ENCODE measurements around the gene TENM3. TPM values are rescaled to one million over a fixed set of nuclear protein-coding genes. Genes with fewer than 3 reads are reported as not detected.

The TENM3 gene
- total RNA-seq, 1 experiment from 2014 or later, result not detected

DNA sequence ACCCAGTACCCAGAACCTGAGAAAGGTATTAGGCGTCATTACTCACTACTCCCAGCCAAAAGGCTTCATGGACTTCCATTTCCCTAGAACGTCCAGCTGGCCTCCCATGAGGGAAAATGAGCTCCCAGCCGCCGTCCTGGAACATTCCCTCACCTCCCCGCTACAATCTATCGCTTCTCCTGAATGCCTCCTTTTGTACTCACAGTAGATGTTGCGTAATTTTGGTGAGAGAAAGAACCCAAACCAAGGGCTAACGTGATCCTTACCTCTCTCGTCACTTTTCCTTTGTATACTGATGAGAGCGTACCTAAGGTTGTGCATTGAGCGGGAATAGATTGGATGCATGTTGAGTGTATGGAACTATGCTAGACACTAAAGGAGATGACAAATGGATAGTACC, 161.9 kb downstream of the TENM3 start:
- no TSS peak for BruUV-seq (replicated peaks)
- no peak overlapping the region for H2AFZ ChIP-seq

DNA sequence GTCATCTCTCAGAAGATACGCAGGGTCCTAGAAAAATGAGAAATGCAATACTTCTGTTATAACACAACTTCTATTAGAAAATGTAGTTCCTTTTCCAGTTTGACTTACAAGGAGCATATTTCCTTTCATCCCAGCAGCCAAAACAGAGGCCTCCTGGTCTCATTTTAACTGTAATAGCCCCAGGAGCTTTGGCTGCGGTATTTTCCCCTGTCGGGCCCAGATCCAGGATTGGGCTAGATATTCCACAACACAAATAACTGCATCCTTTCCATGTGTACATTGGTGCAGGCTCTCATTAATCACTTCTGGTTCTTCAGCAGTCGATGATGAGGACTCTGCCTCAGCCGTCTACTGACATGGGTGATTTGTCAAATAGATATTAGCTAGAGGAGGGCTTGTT, 166.1 kb downstream of the TENM3 start:
- no peak for DNase-seq
- TF ChIP-seq, protein P1, sequence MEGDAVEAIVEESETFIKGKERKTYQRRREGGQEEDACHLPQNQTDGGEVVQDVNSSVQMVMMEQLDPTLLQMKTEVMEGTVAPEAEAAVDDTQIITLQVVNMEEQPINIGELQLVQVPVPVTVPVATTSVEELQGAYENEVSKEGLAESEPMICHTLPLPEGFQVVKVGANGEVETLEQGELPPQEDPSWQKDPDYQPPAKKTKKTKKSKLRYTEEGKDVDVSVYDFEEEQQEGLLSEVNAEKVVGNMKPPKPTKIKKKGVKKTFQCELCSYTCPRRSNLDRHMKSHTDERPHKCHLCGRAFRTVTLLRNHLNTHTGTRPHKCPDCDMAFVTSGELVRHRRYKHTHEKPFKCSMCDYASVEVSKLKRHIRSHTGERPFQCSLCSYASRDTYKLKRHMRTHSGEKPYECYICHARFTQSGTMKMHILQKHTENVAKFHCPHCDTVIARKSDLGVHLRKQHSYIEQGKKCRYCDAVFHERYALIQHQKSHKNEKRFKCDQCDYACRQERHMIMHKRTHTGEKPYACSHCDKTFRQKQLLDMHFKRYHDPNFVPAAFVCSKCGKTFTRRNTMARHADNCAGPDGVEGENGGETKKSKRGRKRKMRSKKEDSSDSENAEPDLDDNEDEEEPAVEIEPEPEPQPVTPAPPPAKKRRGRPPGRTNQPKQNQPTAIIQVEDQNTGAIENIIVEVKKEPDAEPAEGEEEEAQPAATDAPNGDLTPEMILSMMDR (conservative IDR thresholded peaks at IDR 0.05), result no peak
- no peaks in the 10 kb centered on the region for H4K20me1 ChIP-seq (ENCODE audit: insufficient read depth)
- H3K4me2 ChIP-seq, result no peak overlapping the region
- H3K9me3 ChIP-seq (ENCODE audit: insufficient read depth, low read depth), result no peaks in the 10 kb centered on the region
- H3K36me3 ChIP-seq (ENCODE audit: low read depth), result no peaks in the 10 kb centered on the region
- H3K4me1 ChIP-seq (replicated peaks; ENCODE audit: insufficient read depth), result no peaks in the 10 kb centered on the region
- H3K4me3 ChIP-seq, result no peak overlapping the region
- H3K27me3 ChIP-seq (ENCODE audit: insufficient read depth, low read depth), result peaks cover 15% of the 10 kb centered on the region
- CTCF ChIA-PET, result no interaction called here
- H2AFZ ChIP-seq, result no peak overlapping the region
- intact Hi-C loops (cut with micrococcal nuclease; ENCODE audit: unreplicated experiment), result no loop called here
- POLR2A ChIA-PET (ENCODE audit: unreplicated experiment), result no interaction called here
- no peak overlapping the region for H3K27ac ChIP-seq
- no peaks in the 10 kb centered on the region for H3K79me2 ChIP-seq (ENCODE audit: low read depth)
- no TSS peak for BruUV-seq (replicated peaks)
- no peaks in the 10 kb centered on the region for H3F3A ChIP-seq (ENCODE audit: insufficient read depth, low read depth)
- H3K9me2 ChIP-seq (ENCODE audit: insufficient read depth), result no peaks in the 10 kb centered on the region

More for the DNA sequence above, 161.9 kb downstream of the TENM3 start:
- POLR2A ChIA-PET (ENCODE audit: unreplicated experiment), result no interaction called here
- intact Hi-C loops (cut with micrococcal nuclease; ENCODE audit: unreplicated experiment), result no loop called here
- Histone ChIP-seq H3K9me3 (ENCODE audit: insufficient read depth, low read depth) (no peaks in the 10 kb centered on the region), H3K27ac (no peak overlapping the region), H3K27me3 (ENCODE audit: insufficient read depth, low read depth) (peaks cover 23% of the 10 kb centered on the region), H3K79me2 (ENCODE audit: low read depth) (no peaks in the 10 kb centered on the region), H3K4me1 (replicated peaks; ENCODE audit: insufficient read depth) (no peaks in the 10 kb centered on the region), H3K9me2 (ENCODE audit: insufficient read depth) (no peaks in the 10 kb centered on the region), H3K4me2 (no peak overlapping the region), H3K36me3 (ENCODE audit: low read depth) (no peaks in the 10 kb centered on the region), H3K4me3 (no peak overlapping the region), H4K20me1 (ENCODE audit: insufficient read depth) (no peaks in the 10 kb centered on the region), H3F3A (ENCODE audit: insufficient read depth, low read depth) (no peaks in the 10 kb centered on the region)
- TF ChIP-seq, protein P1 (conservative IDR thresholded peaks at IDR 0.05), result no peak
- TF ChIP-seq EZH2 (IDR thresholded peaks at IDR 0.05; ENCODE audit: low read depth), result no peak
- CTCF ChIA-PET, result no interaction called here
- DNase-seq, result no peak

DNA sequence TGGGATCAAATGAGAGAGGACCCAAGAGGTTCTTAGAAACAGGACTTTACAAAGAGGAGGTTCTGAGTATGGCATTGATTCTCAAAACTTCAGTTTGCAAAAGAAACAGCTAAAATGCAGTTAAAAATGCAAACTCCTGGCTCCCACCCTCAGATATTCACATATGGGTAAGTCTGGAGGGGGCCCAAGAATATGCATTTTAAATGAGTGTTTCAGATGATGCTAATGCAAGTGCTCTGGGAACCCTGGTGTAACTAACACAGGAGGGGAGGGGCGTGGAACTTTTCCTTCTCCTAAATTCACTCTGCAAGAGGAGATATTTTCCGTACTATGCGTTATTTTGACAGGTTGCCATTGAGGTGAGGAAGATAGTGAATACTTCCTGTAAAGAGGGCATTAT, 168.2 kb downstream of the TENM3 start:
- Histone ChIP-seq H3K9me3 (ENCODE audit: insufficient read depth, low read depth) (no peaks in the 10 kb centered on the region), H3K9me2 (ENCODE audit: insufficient read depth) (no peaks in the 10 kb centered on the region), H3K4me3 (no peak overlapping the region), H3K36me3 (ENCODE audit: low read depth) (no peaks in the 10 kb centered on the region), H4K20me1 (ENCODE audit: insufficient read depth) (no peaks in the 10 kb centered on the region), H3F3A (ENCODE audit: insufficient read depth, low read depth) (no peaks in the 10 kb centered on the region), H3K4me2 (no peak overlapping the region), H3K27me3 (ENCODE audit: insufficient read depth, low read depth) (peaks cover 5% of the 10 kb centered on the region; the same call in 1 of the 2 replicates), H2AFZ (no peak overlapping the region), H3K4me1 (replicated peaks; ENCODE audit: insufficient read depth) (no peaks in the 10 kb centered on the region), H3K79me2 (ENCODE audit: low read depth) (no peaks in the 10 kb centered on the region), H3K27ac (no peak overlapping the region)
- CTCF ChIA-PET, result no interaction called here
- POLR2A ChIA-PET (ENCODE audit: unreplicated experiment), result no interaction called here
- intact Hi-C loops (cut with micrococcal nuclease; ENCODE audit: unreplicated experiment), result no loop called here
- TF ChIP-seq, protein P1 (conservative IDR thresholded peaks at IDR 0.05), result no peak
- TF ChIP-seq EZH2 (IDR thresholded peaks at IDR 0.05; ENCODE audit: low read depth), result no peak
- BruUV-seq (replicated peaks), result no TSS peak
- no peak for DNase-seq
